SK-N-MC (cell line): Measurements from ENCODE around the gene TTC24.

ENCODE experiments used
- DNase-seq: peaks from one replicate; pipeline ENCODE4 v3.0.0-alpha.2; 2011; ENCODE audit warnings: low read depth, low spot score
- H3K27ac ChIP-seq: fragments of 200-600 bp; sonication (generic); 2 replicates; pipeline ENCODE4 v1.5.1; 2016; ENCODE audit warnings: mixed run types
- H3K36me3 ChIP-seq: fragments of 200-600 bp; sonication (generic); 2 replicates; pipeline ENCODE4 v1.6.1; 2017; ENCODE audit warnings: antibody characterized with exemption, low read length, mixed read lengths; ENCODE audit not compliant: insufficient read depth
- H3K4me3 ChIP-seq: fragments of 200-600 bp; sonication (generic); 2 replicates; pipeline ENCODE4 v1.5.1; 2016
- H3K9ac ChIP-seq: fragments of 200-600 bp; sonication (generic); 2 replicates; pipeline ENCODE4 v1.8.0; 2017; ENCODE audit warnings: mixed run types, mixed read lengths; ENCODE audit not compliant: insufficient read length
- H3K9me3 ChIP-seq: fragments of 200-600 bp; sonication (generic); 2 replicates; pipeline ENCODE4 v1.6.1; 2017; ENCODE audit warnings: low read depth, mild to moderate bottlenecking, antibody characterized with exemption, low read length, moderate library complexity, mixed read lengths
- EZH2 ChIP-seq: fragments of 200-600 bp; sonication (generic); IDR thresholded peaks from one replicate; pipeline ENCODE4 v1.6.1; 2017; ENCODE audit warnings: antibody characterized with exemption
- FOXP2 ChIP-seq: optimal IDR thresholded peaks from 2 replicates; pipeline ENCODE3; 2011; ENCODE audit warnings: mild to moderate bottlenecking, moderate library complexity; ENCODE audit not compliant: insufficient read depth; ENCODE audit errors: extremely low read length, control extremely low read depth
- POLR2AphosphoS5 ChIP-seq: IDR thresholded peaks from 2 replicates; pipeline ENCODE4 v1.6.1; 2012; ENCODE audit warnings: mild to moderate bottlenecking, low read depth, low read length, borderline replicate concordance

Gene TTC24

DNA sequence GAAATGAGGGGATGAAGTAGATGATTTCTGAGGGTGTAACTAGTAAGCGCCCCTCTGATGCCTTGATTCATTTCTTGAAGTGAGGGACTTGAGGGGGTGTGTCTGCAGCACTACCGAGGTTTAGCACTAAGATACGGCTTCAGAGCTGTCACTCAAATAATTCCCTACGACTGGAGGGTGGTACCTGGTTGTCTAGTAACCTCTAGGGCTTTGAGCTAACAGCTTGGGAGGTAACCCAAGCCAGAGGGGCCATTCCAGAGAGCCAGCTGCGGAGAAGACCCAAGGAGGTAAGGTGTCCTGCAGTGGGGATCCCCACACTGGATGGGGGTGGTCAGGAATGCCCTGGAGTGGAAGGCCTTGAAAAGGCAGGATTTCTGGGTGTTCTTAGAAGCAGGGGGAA lies at the start of gene TTC24:
TTC24 (plus strand) TSS at position 252 of the 400 bp plus-strand sequence. CDS start 1,642 bp downstream, outside the sequence.
- H3K27ac ChIP-seq, result no peak within 1 kb of the TSS

DNA sequence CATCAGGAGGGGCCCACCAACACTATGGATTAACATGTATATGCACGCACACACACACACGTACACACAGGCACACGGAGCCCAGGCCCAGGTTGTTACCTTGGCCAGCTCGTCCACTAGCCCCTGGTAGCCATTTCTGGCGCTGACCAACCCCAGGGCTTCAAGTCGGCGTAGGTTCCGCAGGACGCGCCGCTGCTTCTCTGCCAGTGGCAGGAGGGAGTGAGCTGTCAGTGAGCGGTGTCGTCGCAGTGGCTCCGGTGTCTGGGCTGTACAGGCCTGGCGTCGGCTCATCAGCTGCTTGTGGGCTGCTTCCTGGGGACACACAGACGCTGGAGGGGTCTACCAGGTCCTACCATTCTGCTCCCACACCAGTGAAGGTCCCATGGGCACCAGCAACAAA lies 49.5 kb upstream of the TTC24 start:
- Histone ChIP-seq H3K36me3 (peaks cover 19% of the 10 kb centered on the region; the same call in 1 of the 2 replicates), H3K9ac (no peak overlapping the region), H3K9me3 (no peaks in the 10 kb centered on the region), H3K4me3 (no peak overlapping the region), H3K27ac (no peak overlapping the region)
- TF ChIP-seq FOXP2 (no peak), POLR2AphosphoS5 (no peak), EZH2 (no peak)
- no peak for DNase-seq

More for the DNA sequence above, at the start of gene TTC24:
- no peak for DNase-seq
- Histone ChIP-seq H3K9me3 (no peaks in the 10 kb centered on the region), H3K4me3 (no peak within 1 kb of the TSS), H3K9ac (no peak within 1 kb of the TSS), H3K36me3 (no peaks in the 10 kb centered on the region)
- TF ChIP-seq FOXP2 (no peak), POLR2AphosphoS5 (no peak), EZH2 (no peak)

DNA sequence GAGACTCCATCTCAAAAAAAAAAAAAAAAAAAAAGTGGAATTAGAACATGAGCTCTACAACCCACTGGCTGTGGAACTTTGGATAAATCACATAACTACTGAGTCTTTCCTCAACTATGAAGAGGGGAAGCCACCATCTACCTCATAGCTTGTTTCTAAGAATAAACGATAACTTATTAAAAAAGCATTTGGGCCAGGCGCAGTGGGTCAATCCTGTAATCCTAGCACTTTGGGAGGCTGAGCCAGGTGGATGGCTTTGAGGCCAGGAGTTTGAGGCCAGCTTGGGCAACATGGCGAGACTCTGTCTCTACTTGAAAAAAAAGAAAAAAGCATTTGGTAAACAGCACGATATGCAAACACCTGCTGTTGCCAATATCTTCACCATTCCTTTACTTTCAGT lies 47.1 kb upstream of the TTC24 start:
- no peak overlapping the region for H3K9ac ChIP-seq
- H3K4me3 ChIP-seq, result no peak overlapping the region
- H3K36me3 ChIP-seq, result peaks cover 20% of the 10 kb centered on the region; the same call in 1 of the 2 replicates
- no peaks in the 10 kb centered on the region for H3K9me3 ChIP-seq
- DNase-seq, result no peak
- TF ChIP-seq POLR2AphosphoS5 (no peak), EZH2 (no peak), FOXP2 (no peak)
- no peak overlapping the region for H3K27ac ChIP-seq

DNA sequence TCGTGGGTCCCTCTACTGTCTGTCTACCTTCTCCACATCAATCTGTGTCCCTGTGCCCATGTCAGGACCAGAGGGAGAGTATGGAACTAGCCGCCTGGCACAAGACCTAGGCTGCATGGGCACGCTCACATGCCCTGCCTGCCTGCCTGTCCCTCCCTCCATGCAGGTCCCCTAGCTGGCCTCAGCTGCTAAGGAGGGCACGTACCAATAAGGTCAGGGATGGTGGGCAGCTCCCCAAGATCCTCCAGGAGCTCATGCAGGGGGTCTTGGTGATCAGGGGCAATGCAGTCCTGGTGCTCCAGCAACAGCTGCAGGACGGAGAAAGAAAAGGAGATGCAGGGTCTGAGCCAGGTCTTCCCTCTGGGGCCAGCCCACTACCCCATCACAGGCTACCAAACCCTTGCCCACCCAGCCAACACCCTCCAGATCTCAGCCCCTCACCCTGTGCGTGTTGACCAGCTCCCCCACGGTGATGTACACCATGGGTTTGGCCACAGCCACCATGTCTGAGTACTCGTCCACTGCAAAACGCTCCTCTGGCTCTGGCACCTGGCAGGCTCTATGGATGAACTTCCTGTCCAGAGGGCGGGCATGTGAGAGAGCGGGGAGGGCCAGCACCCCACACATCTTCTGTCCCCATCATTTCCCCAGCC lies 45.8 kb upstream of the TTC24 start:
- Histone ChIP-seq H3K9ac (no peak overlapping the region), H3K27ac (no peak overlapping the region), H3K36me3 (peaks cover 19% of the 10 kb centered on the region; the same call in 1 of the 2 replicates), H3K4me3 (no peak overlapping the region), H3K9me3 (no peaks in the 10 kb centered on the region)
- no peak for DNase-seq
- TF ChIP-seq EZH2, result no peak
- TF ChIP-seq FOXP2, result no peak
- no peak for TF ChIP-seq POLR2AphosphoS5

DNA sequence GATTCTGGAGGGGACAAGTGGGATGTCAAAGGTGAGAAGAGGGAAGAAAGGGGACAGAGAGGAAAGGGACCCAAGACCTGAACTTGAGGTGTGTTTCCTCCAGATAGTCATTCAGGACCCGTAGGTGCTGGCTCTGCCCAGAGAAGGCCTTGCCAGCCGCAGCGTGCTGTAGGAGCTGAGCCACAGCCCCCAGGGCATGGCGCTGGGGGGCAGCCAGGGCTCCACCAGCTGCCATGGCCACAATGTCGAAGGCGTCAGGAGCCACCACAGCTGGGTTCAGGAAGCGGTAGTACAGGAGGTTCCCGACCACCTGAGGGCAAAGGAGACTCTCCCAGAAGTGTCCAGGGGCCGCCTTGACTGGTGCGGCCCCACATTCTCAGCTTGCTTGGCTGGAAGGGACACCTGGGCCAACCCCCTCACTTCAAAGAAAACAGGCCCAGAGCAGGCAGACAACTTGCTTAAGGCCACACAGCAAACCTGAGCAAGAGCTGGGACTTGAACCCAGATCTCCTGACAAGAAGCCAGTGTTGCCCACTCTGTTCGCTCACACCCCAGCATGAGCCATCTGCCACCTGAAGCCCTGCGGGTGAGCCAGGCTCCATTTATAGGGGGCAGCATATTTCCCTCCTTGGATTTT lies 45.0 kb upstream of the TTC24 start:
- H3K9me3 ChIP-seq, result no peaks in the 10 kb centered on the region
- no peak overlapping the region for H3K27ac ChIP-seq
- no peak overlapping the region for H3K9ac ChIP-seq
- no peak for DNase-seq
- no peak overlapping the region for H3K4me3 ChIP-seq
- peaks cover 23% of the 10 kb centered on the region for H3K36me3 ChIP-seq
- no peak for TF ChIP-seq EZH2
- no peak for TF ChIP-seq POLR2AphosphoS5
- no peak for TF ChIP-seq FOXP2

DNA sequence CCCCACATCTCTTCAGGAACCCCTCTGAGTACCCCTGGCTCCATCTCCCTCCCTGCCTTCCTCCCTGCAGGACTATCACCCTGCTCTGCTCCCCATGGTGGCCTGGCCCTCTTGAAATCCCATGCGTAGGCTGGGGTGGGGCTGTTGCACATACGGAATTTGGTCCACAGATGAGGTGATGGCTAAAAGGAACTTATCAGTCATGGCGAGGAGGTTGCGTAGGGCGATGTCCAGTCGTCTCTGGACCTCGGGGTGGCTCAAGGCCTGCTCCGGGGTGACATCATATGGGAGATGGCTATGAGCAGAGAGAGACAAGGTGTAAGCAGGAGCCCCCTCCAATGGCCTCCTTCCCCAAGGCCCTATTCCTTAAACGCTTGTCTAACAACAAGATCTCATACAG lies 42.5 kb upstream of the TTC24 start:
- Histone ChIP-seq H3K4me3 (no peak overlapping the region), H3K27ac (no peak overlapping the region), H3K9ac (no peak overlapping the region), H3K36me3 (peaks cover 26% of the 10 kb centered on the region), H3K9me3 (no peaks in the 10 kb centered on the region)
- no peak for DNase-seq
- TF ChIP-seq EZH2, result no peak
- no peak for TF ChIP-seq FOXP2
- TF ChIP-seq POLR2AphosphoS5, result no peak

DNA sequence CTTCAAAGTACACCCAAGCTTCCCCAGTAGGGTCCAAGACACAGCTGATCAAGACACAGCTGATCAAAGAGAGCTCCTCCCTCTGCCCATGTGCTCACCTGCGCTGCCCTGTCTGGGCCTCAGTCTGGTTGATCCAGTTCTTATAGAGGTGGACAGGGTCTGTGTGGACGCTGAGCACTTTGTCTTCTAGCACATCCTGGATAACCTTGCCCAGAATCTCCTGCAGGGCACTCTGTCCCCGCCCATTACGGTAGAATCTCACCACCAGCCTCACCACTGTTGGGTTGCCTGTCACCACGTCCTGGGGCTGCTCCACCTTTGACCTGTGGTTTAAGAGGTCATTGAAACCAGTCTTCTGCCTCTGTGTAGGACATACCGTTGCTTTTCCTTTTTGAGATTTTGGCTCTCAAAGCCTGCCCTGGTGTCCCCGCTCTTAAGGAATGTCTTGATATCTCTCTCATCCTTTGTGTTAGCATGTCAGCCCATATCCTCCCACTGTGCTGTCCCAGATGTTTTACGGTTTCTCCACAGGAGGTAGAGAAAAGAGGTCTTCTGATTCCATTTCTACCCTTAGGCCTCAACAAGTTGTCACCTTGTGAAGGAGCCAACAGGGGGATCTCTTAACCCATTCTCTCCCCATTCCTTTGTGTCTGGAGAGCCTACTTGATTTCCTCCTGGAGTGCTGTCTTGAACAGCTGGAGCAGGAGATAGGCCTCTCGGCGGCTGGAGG lies 40.6 kb upstream of the TTC24 start:
- H3K9ac ChIP-seq, result no peak overlapping the region
- no peak overlapping the region for H3K27ac ChIP-seq
- H3K9me3 ChIP-seq, result no peaks in the 10 kb centered on the region
- TF ChIP-seq EZH2 (no peak), POLR2AphosphoS5 (no peak)
- H3K4me3 ChIP-seq, result no peak overlapping the region
- H3K36me3 ChIP-seq, result peaks cover 26% of the 10 kb centered on the region
- DNase-seq, result no peak

DNA sequence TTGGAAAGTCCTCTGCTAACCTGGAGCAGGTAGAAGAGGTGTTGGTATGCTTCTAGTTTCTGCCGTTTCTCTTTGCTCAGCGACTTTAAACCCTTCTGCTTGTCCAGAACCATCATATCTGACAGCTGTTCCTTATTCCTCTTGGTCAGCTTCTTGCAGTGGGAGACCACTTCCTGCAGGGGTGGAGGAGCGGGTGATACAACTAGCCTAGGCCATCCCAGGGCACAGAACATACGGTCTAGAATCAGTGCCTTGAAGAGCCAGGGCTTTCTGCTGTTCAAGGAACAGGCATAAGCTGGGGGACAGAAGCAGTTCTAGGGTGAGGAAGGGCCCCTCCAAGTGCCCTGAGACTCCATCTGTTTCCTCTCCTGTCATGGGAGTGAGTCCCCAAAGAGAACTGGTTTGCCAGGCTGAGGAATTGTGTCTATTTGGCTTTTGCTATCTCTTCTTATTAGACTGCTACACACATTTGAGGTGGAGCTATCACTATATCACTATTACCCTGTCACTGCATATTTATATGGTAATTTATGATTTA lies 39.6 kb upstream of the TTC24 start:
- peaks cover 23% of the 10 kb centered on the region for H3K36me3 ChIP-seq
- no peak overlapping the region for H3K4me3 ChIP-seq
- no peak overlapping the region for H3K9ac ChIP-seq
- TF ChIP-seq EZH2, result no peak
- no peak for TF ChIP-seq POLR2AphosphoS5
- TF ChIP-seq FOXP2, result no peak
- H3K27ac ChIP-seq, result no peak overlapping the region
- no peak for DNase-seq
- no peaks in the 10 kb centered on the region for H3K9me3 ChIP-seq
